ENCODE measurements around the gene GAREM1.
"Not testable (repeated sequence)": the region's sequence is repeated elsewhere in the genome, so short reads cannot be mapped to it uniquely, and the experiment has no call there.

The GAREM1 gene

DNA sequence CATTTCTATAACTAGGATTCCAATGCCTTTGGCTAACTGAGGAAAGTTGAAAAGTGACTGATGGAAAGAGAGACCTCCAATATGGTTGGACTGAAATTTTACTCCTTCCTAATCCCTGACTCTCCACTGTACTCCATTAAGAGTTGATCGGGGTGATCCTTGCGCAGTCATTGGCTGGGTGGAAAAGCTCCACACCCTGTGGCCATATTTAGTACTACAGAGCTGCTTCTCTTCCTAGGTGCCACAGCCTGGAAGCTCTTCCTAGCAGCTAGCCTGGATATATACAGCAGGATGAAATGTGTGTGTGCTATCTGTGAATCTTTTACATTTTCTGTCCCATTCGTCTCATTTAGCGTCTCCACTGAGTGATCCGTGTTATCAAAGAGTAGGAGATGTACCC, 209.7 kb downstream of the GAREM1 start:
- DNase-seq, result no peak

GRCh38 chr18:32259553-32259952, 211.1 kb downstream of the GAREM1 start:
- DNase-seq, result no peak

GRCh38 chr18:32258558-32259204, 212.0 kb downstream of the GAREM1 start:
- no peak for DNase-seq

GRCh38 chr18:32258148-32258547, 212.5 kb downstream of the GAREM1 start:
- DNase-seq, result no peak

GRCh38 chr18:32257084-32257785, 213.4 kb downstream of the GAREM1 start:
- peak in 5 of 56 donors; percentile 3 to 37 (median 15) for DNase-seq

DNA sequence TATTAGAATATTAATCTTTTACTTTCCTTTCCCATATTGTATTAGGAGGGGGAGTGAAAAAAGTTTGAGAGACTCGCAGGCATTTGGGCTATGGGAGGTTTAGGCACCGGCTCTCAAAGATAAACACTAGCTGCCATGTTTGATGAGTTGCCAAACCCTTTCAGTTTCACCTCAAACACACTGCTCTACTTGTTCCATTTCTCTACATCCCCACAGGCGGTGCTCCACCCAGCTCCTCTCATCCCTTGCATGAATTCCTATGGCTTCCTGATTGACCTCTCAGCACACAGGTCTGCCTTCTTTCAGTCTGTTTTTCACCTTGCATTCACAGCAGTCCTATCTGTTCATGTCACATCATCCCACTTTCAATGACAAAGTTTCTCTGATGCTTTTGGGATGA, 215.1 kb downstream of the GAREM1 start:
- no peak for DNase-seq

DNA sequence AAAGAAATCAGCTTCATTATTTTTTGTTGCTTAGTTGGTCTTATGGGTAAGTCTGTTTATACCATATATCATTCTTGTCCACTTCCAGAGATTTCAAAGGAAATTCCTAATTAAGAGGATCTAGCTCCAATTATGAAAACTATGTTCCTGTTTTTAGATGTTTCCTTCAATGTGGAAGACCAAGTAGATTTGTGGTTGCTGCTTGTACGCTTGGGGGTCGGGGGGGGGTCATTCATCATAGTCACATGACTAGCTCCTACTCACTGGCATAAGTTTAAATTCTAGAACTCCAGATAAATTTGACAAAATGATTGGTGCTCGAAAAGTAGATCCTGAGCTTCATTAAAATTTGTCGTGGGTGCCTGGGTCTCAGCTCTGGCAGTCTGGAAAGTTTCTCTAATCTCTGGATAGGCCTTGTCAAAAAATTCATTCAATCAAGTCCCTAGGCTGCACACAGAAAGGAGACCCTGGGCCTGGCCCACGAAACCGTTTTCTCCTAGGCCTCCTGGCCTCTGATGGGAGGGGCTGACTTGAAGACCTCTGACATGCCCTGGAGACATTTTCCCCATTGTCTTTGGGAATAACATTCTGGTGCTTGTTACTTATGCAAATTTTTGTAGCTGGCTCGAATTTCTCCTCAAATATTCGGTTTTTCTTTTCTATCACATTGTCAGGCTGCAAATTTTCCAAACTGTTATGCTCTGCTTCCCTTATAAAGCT, 218.4 kb downstream of the GAREM1 start:
- no peak for DNase-seq

- no peak for DNase-seq
Measured at GRCh38 chr18:32251466-32251865, 219.2 kb downstream of the GAREM1 start.

- no peak for DNase-seq
Measured at GRCh38 chr18:32249147-32249929, 221.3 kb downstream of the GAREM1 start.

DNA sequence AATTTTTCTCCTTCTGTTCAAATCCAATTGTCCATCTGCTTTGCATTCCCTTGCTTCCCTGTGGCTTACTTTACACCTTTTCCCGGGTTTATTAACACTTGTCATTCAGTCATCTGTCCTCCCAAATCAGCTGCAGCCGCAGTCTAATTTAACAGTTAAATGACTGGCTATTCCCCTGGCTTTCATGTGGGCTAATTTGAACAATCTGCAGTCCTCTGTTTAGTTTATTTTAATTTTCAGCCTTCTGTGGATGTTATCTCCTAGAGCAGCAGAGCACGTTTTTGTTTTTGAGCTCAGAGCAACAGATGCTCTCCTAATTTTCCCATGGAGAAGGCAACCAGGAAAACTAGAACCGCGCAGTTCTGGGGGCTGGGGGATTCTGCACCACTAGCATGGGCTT, 225.8 kb downstream of the GAREM1 start:
- DNase-seq, result no peak

GRCh38 chr18:32243358-32243757, 227.3 kb downstream of the GAREM1 start:
- peak in 2 of 56 donors; percentile 3 to 8 for DNase-seq

- no peak for DNase-seq
Measured at GRCh38 chr18:32242395-32242794, 228.3 kb downstream of the GAREM1 start.

- no peak for DNase-seq
Measured at GRCh38 chr18:32238635-32239268, 231.9 kb downstream of the GAREM1 start.

- no peak for DNase-seq
Measured at GRCh38 chr18:32237049-32237448, 233.6 kb downstream of the GAREM1 start.

GRCh38 chr18:32233348-32233747, 237.3 kb downstream of the GAREM1 start:
- DNase-seq, result not testable (repeated sequence)

DNA sequence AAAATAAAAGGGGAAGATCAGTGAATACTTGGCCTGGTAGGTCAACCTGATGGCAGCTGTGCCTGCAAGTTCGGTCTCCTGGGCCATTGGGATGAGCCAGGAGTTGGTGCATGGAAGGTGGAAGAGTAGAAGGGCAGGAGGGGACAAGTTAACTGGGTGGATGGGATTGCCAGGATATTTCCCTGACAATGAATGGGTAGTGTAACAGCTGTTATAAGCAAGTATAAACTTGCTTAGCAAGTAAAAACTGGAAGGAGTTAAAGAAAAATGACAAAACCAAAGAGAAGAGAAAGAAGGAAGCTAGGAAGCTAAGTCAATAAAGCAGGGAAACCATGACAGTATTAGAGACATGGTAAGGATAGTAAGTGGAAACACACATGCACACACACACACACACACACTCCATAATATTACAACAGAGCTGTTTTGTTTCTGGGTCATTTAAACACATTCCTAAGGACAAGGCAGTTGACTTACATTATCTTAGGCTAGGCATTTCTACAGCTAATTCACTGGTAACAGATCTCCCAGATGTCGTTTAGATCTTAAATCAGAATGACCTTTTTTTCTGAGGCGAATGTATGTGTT, 251.2 kb downstream of the GAREM1 start:
- no peak for DNase-seq

DNA sequence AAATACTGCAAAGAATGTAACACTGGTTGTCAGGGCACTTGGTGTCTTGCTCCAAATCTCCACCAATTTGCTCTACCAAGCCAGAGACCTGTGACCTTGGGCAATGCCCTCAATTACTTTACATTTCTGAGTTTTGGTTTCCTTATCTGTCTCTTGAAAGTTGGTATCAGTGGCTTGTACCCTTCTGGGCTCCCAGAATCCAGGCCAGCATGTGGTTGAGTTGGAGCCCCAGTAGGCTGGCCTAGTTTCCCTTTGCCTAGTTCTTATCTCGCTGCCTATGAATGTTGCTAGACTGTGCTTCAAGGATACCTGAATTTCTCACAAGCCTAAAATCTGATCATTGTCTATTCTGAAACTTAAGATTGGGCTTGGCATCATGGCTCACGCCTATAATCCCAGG, 254.3 kb downstream of the GAREM1 start:
- DNase-seq, result no peak

DNA sequence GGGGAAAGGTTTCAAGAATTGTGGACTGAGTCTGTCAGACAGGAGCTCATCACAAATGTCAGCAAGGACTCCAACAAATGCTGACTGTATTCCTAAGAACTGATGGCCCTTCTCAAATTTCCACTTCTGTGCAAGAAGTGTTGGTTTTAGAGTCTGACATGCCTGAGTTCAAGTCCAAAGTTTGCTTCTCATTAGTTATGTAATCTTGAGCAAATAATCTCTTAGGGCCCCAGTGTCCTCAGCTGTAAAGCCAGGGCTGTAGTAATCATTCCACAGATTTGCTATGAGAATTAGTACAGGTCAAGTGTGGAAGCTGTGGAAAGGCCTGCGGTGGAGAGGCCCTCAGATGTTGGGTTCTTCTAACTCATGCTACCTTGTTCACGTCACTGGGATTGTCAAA, 257.0 kb downstream of the GAREM1 start:
- no peak for DNase-seq

All from amygdala (tissue), 56 donors.